Measurements from ENCODE around the gene CLEC3B.

DNA sequence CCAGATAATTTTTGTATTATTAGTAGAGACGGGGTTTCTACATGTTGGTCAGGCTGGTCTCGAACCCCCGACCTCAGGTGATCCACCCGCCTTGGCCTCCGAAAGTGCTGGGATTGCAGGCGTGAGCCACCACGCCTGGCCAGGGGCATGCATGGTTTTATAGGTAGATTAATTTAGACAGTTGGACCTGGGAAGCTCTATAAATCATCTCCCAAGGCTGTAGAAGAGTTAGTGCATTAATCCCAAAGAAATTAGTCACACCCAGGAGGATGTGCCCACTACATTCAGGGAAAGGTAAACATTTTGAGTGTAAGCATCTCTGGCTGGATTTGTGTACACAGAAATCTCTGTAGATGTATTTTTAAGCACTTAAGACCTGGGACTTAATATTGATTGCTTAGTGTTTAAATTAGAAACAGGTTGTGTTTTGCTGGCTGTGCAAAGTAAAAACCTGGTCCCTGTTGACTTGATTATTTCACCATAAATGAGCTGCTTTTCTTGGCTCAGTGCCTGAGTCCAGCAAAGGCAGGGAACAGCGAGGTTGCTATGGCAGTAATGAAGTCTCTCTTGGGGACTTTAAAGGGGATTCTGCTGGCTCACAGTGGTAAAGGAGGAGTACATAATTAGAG lies 30.8 kb upstream of the CLEC3B start:
- TF ChIP-seq POLR2A (IDR thresholded peaks at IDR 0.05), result no peak
- TF ChIP-seq, protein P1, sequence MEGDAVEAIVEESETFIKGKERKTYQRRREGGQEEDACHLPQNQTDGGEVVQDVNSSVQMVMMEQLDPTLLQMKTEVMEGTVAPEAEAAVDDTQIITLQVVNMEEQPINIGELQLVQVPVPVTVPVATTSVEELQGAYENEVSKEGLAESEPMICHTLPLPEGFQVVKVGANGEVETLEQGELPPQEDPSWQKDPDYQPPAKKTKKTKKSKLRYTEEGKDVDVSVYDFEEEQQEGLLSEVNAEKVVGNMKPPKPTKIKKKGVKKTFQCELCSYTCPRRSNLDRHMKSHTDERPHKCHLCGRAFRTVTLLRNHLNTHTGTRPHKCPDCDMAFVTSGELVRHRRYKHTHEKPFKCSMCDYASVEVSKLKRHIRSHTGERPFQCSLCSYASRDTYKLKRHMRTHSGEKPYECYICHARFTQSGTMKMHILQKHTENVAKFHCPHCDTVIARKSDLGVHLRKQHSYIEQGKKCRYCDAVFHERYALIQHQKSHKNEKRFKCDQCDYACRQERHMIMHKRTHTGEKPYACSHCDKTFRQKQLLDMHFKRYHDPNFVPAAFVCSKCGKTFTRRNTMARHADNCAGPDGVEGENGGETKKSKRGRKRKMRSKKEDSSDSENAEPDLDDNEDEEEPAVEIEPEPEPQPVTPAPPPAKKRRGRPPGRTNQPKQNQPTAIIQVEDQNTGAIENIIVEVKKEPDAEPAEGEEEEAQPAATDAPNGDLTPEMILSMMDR (IDR thresholded peaks at IDR 0.05), result no peak
- no peak for TF ChIP-seq EP300 (IDR thresholded peaks at IDR 0.05)
